Lower lobe of right lung (tissue), 2 donors: ENCODE measurements around the gene SECTM1. TPM values are rescaled to one million over a fixed set of nuclear protein-coding genes. Genes with fewer than 3 reads are reported as not detected.

Source experiments
- ATAC-seq, 2 donors: fragments of 200-7000 bp; cut with Tn5 transposase; one replicate each; pipeline ENCODE4 v1.9.1; 2020 to 2022; ENCODE audit warnings: mild to moderate bottlenecking in 2 of 2, moderate library complexity in 2 of 2
- DNase-seq: peaks from one replicate; pipeline ENCODE4 v3.0.0-alpha.2; 2020
- H3K27ac ChIP-seq: fragments of 200-600 bp; one replicate; pipeline ENCODE4 v1.8.0; 2022
- H3K27me3 ChIP-seq: fragments of 200-600 bp; one replicate; pipeline ENCODE4 v1.8.0; 2022; ENCODE audit warnings: low read depth
- H3K36me3 ChIP-seq: fragments of 200-600 bp; one replicate; pipeline ENCODE4 v1.8.0; 2022; ENCODE audit warnings: mild to moderate bottlenecking
- H3K4me1 ChIP-seq: fragments of 200-600 bp; one replicate; pipeline ENCODE4 v1.8.0; 2022
- H3K4me3 ChIP-seq: fragments of 200-600 bp; one replicate; pipeline ENCODE4 v1.8.0; 2022; ENCODE audit warnings: mild to moderate bottlenecking
- H3K9me3 ChIP-seq: fragments of 200-600 bp; one replicate; pipeline ENCODE4 v1.8.0; 2022
- intact Hi-C: fragments of 100-400 bp; cut with DNase I; formaldehyde crosslinking; loops from one replicate; pipeline ENCODE4 v1.11.0; 2022
- total RNA-seq: library from RNA; stranded (reverse); fragmentation: NEBNext Ultra II Directional; extraction: Animal tissue kit (Norgen Biotek cat#: 25700); gene quantifications from one replicate; pipeline ENCODE4 v1.2.1, GENCODE V29; 2021
- TF ChIP-seq, protein P1 (sequence below): fragments of 200-600 bp; IDR thresholded peaks from one replicate; pipeline ENCODE4 v1.8.0; 2022; ENCODE audit warnings: antibody characterized with exemption, mild to moderate bottlenecking
- donor health status: DM: no; HTN: yes; CAD: no; lungs with severe emphysema.

SECTM1 gene
- total RNA-seq, 1 donor from 2014 or later, result 44.5 TPM

DNA sequence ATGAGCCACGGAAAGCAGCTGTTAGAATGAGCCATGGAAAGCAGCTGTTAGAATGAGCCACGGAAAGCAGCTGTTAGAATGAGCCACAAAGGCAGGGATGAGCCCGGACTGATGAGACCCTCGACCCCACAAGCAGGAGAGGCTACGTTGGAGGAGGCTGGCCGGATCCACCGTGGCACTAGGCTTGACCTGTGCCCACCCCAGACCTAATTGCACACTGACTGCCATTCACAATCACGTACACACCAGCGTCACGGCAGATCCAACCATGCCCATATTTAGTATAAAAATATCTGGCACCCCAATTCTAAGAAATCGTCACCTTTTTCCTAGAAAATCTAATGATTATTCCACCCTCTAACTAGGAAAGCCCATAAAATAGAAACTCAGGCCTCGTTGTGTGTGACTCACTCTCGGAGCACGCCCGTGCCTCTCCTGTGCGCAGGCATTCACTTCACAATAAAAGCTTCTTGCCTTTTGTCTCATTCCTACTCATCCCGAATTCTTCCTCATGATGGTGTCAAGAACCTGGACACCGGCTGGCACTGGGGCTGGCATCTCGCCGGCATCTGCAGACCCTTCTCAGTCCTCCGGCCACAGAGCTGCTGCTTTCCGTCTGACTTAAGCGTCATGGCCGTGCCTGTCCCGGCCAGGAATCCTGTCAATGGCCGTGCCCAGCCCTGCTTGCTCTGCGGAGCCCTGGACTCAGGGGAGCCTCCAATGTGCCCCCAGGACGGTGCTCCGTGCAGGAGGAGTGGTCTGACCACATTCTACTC, 5.5 kb upstream of the SECTM1 start:
- ATAC-seq, result peak; percentile 63 to 79
- no peak for DNase-seq
- intact Hi-C loops, result no loop called here
- Histone ChIP-seq H3K4me1 (peaks cover 32% of the 10 kb centered on the region), H3K27ac (peak overlapping the region; percentile 69), H3K36me3 (no peaks in the 10 kb centered on the region), H3K4me3 (peak overlapping the region; percentile 34), H3K27me3 (no peaks in the 10 kb centered on the region), H3K9me3 (no peaks in the 10 kb centered on the region)
- TF ChIP-seq, protein P1, sequence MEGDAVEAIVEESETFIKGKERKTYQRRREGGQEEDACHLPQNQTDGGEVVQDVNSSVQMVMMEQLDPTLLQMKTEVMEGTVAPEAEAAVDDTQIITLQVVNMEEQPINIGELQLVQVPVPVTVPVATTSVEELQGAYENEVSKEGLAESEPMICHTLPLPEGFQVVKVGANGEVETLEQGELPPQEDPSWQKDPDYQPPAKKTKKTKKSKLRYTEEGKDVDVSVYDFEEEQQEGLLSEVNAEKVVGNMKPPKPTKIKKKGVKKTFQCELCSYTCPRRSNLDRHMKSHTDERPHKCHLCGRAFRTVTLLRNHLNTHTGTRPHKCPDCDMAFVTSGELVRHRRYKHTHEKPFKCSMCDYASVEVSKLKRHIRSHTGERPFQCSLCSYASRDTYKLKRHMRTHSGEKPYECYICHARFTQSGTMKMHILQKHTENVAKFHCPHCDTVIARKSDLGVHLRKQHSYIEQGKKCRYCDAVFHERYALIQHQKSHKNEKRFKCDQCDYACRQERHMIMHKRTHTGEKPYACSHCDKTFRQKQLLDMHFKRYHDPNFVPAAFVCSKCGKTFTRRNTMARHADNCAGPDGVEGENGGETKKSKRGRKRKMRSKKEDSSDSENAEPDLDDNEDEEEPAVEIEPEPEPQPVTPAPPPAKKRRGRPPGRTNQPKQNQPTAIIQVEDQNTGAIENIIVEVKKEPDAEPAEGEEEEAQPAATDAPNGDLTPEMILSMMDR, result no peak

DNA sequence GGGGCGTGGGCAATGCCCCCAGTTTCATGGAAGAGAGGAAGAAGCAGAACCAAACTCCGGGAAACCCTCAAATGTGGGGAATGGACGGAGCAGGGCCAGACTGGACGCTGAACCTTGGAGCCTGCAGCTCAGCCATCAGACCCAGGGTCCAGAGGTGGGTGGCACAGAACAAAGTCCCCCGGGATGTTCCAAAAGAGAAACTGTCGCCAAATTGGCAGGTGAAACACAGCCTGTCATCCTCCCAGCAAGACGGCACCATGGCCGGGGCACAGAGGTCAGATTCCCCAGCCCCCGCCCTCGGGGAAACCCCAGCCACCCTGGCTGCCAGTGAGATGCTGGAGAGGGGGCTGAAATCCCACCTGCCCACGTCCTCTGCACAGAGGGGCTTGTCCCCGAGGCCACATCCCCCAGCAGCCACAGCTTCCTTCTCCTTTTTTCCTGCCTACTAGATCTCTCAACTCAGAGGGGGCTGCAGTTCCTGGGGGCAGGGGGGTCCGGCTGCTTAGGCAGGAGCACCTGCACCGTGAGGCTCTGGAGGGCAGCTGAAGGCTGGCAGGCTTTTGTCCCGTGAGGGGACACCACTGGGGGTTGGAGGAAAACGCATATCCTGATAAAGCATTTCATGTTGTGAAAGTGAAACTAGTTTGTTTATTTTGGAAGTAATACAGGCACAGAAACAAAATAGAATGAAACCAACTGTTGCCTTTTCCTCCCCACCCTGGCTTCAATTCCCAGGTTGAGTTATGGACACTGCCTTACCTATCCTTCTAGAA, 1.2 kb upstream of the SECTM1 start:
- H3K4me3 ChIP-seq, result peak overlapping the region; percentile 76
- ATAC-seq (peak in 1 of 2 donors; percentile 2), DNase-seq (no peak)
- TF ChIP-seq, protein P1, result no peak
- no peaks in the 10 kb centered on the region for H3K9me3 ChIP-seq
- peak overlapping the region; percentile 86 for H3K27ac ChIP-seq
- H3K36me3 ChIP-seq, result no peaks in the 10 kb centered on the region
- no peaks in the 10 kb centered on the region for H3K27me3 ChIP-seq
- peaks cover 65% of the 10 kb centered on the region for H3K4me1 ChIP-seq
- intact Hi-C loops, result no loop called here

DNA sequence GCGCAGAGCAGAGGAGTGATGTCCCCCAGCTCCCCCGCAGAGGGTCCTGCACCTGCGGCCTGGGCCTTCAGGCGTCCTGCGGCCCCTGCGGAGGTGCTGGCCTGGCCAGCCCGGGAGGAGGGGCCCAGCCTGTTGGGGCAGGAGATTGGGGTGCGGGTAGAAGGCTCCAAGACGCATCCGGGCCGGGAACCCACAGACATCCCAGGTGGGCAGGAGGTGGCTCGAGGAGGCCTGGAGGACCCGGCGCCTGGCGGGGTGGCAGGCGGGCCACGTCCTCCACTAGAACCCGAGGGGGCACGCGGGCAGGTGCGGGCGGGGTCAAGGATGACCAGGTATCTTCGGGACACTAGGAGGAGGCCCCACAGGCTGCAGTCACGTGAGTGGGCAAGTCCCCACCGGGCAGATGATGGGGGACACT, 647 bp upstream of the SECTM1 start:
- intact Hi-C loops, result no loop called here
- Histone ChIP-seq H3K27ac (peak overlapping the region; percentile 86), H3K4me3 (peak overlapping the region; percentile 76), H3K4me1 (peaks cover 61% of the 10 kb centered on the region), H3K9me3 (no peaks in the 10 kb centered on the region), H3K27me3 (no peaks in the 10 kb centered on the region), H3K36me3 (no peaks in the 10 kb centered on the region)
- ATAC-seq (peak in 1 of 2 donors; percentile 1), DNase-seq (peak; percentile 54)
- TF ChIP-seq, protein P1, result no peak

DNA sequence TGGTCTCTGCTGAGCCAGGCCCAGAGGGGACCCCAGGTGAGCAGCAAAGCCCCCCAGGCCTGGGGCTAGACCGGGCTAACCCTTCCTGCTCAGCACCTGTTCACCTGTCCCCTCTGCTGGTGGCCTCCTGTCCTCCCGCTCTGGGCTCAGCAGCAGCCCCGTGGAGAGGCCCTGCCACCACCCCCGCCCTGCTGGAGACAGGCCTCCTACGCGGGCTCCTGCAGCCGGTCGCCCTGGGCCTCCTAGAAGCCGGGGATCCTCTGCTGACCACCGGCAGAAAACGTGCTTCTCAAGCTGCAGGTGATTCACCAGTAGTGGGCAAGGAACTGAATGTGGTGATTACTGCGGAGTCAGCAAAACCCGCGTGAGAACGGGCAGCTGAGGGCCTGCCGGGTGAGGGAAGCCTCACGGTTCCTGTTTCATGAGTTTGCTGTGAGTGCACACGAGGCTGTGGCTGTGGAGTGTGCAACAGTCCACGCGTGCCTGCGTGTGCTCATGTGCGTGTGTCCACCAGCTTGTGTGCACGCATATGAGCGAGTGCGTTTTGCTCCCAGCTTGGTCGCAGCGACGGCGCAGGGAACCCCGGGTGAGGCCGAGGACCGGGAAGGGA, 792 bp downstream of the SECTM1 start:
- TF ChIP-seq, protein P1, result no peak
- ATAC-seq (peak; percentile 59 to 68), DNase-seq (peak; percentile 83)
- Histone ChIP-seq H3K9me3 (no peaks in the 10 kb centered on the region), H3K27ac (peak overlapping the region; percentile 86), H3K4me3 (peak overlapping the region; percentile 76), H3K4me1 (peaks cover 56% of the 10 kb centered on the region), H3K27me3 (no peaks in the 10 kb centered on the region), H3K36me3 (no peaks in the 10 kb centered on the region)
- intact Hi-C loops, result no loop called here

DNA sequence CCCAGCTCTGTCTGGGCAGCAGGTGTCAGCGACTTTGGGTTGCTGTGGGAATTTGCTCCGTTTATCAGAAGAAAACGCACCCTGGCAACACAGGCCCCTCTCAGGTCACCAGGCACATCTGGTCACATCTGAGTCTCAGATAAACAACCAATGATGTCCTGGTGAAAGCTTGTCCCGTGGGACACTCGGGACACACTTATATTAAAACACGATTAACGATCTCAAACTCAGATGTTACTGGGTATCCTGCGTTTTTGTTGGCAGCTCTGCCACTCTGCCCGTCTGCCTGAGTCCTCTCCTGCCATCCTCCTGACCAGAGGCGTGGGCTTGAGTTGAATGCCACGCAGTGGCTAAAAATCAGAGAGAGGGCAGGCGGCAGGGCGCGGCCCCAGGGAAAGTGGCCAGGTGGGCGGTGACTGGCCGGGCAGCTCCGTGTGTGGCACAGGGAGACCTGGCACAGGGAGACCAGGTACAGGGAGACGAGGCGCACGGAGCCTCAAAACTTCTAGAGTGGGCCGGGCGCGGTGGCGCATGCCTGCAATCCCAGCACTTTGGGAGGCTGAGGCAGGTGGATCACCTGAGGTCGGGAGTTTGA, 2.1 kb downstream of the SECTM1 start:
- H3K27ac ChIP-seq, result no peak overlapping the region
- no peaks in the 10 kb centered on the region for H3K9me3 ChIP-seq
- ATAC-seq, result no peak
- intact Hi-C loops, result no loop called here
- no peak overlapping the region for H3K4me3 ChIP-seq
- TF ChIP-seq, protein P1, result no peak
- H3K27me3 ChIP-seq, result no peaks in the 10 kb centered on the region
- DNase-seq, result no peak
- peaks cover under 1% of the 10 kb centered on the region for H3K36me3 ChIP-seq
- H3K4me1 ChIP-seq, result peaks cover 56% of the 10 kb centered on the region
